Large intestine (tissue), 3 donors: ENCODE measurements around the gene TMEM184A. TPM values are rescaled to one million over a fixed set of nuclear protein-coding genes. Genes with fewer than 3 reads are reported as not detected.

Source experiments
- DNase-seq, 2 donors: peaks; one replicate each; pipeline versions ENCODE4 v3.0.0 to v3.0.0-alpha.2; 2013
- H3K27ac ChIP-seq: one replicate; pipeline ENCODE4 v1.5.1; 2013; ENCODE audit warnings: low read length
- H3K27me3 ChIP-seq: 2 replicates; pipeline ENCODE4 v1.6.1; 2013; ENCODE audit warnings: low read length; ENCODE audit not compliant: control insufficient read depth, insufficient read depth
- H3K36me3 ChIP-seq: 2 replicates; pipeline ENCODE4 v1.6.1; 2013; ENCODE audit warnings: low read length; ENCODE audit not compliant: control insufficient read depth, insufficient read depth
- H3K4me1 ChIP-seq: one replicate; pipeline ENCODE4 v1.6.1; 2013; ENCODE audit warnings: low read length; ENCODE audit not compliant: control insufficient read depth, insufficient read depth
- H3K4me3 ChIP-seq: one replicate; pipeline ENCODE4 v1.5.1; 2013; ENCODE audit warnings: low read length
- H3K9me3 ChIP-seq: one replicate; pipeline ENCODE4 v1.6.1; 2013; ENCODE audit warnings: mild to moderate bottlenecking, low read depth, low read length, moderate library complexity; ENCODE audit not compliant: control insufficient read depth
- WGBS: methylation state at CpG from one replicate; pipeline ENCODE4 v1.1.5; 2013; ENCODE audit warnings: low lambda C conversion rate; ENCODE audit not compliant: insufficient coverage; 5-methylcytosine and 5-hydroxymethylcytosine counted together
- polyA plus RNA-seq: library from polyadenylated mRNA; unstranded; fragments of 120-200 nt; gene quantifications from one replicate; pipeline ENCODE4 v1.2.1, GENCODE V29; 2013

TMEM184A gene
- polyA plus RNA-seq, 1 donor: 58.6 TPM

GRCh38 chr7:1510780-1511154, 45.2 kb downstream of the TMEM184A start:
- WGBS: no CpG with 5 or more reads among the region's 16 CpGs
- DNase-seq: no peak

GRCh38 chr7:1509226-1509625, 46.8 kb downstream of the TMEM184A start:
- no peak overlapping the region for H3K4me3 ChIP-seq
- DNase-seq: no peak
- no peaks in the 10 kb centered on the region for H3K36me3 ChIP-seq
- H3K9me3 ChIP-seq: peaks cover 3% of the 10 kb centered on the region
- H3K4me1 ChIP-seq: peaks cover 3% of the 10 kb centered on the region
- no peak overlapping the region for H3K27ac ChIP-seq
- no CpG with 5 or more reads among the region's 14 CpGs for WGBS
- no peaks in the 10 kb centered on the region for H3K27me3 ChIP-seq

More at GRCh38 chr7:1510780-1511154, 45.2 kb downstream of the TMEM184A start:
- Histone ChIP-seq H3K27me3 (no peaks in the 10 kb centered on the region), H3K27ac (no peak overlapping the region), H3K9me3 (peaks cover 3% of the 10 kb centered on the region), H3K36me3 (no peaks in the 10 kb centered on the region), H3K4me3 (no peak overlapping the region), H3K4me1 (peaks cover 5% of the 10 kb centered on the region)

GRCh38 chr7:1508277-1508758, 47.7 kb downstream of the TMEM184A start:
- Histone ChIP-seq H3K9me3 (peaks cover 3% of the 10 kb centered on the region), H3K27ac (no peak overlapping the region), H3K4me3 (no peak overlapping the region), H3K4me1 (peaks cover 3% of the 10 kb centered on the region), H3K36me3 (no peaks in the 10 kb centered on the region), H3K27me3 (no peaks in the 10 kb centered on the region)
- DNase-seq: no peak
- WGBS: no CpG with 5 or more reads among the region's 10 CpGs

GRCh38 chr7:1505731-1506550, 50.1 kb downstream of the TMEM184A start:
- peak in 1 of 2 donors; percentile 17 for DNase-seq
- no CpG with 5 or more reads among the region's 35 CpGs for WGBS
- H3K9me3 ChIP-seq: no peaks in the 10 kb centered on the region
- peaks cover 7% of the 10 kb centered on the region for H3K4me1 ChIP-seq
- no peak overlapping the region for H3K4me3 ChIP-seq
- H3K27me3 ChIP-seq: no peaks in the 10 kb centered on the region
- no peak overlapping the region for H3K27ac ChIP-seq
- H3K36me3 ChIP-seq: peaks cover 18% of the 10 kb centered on the region

DNA sequence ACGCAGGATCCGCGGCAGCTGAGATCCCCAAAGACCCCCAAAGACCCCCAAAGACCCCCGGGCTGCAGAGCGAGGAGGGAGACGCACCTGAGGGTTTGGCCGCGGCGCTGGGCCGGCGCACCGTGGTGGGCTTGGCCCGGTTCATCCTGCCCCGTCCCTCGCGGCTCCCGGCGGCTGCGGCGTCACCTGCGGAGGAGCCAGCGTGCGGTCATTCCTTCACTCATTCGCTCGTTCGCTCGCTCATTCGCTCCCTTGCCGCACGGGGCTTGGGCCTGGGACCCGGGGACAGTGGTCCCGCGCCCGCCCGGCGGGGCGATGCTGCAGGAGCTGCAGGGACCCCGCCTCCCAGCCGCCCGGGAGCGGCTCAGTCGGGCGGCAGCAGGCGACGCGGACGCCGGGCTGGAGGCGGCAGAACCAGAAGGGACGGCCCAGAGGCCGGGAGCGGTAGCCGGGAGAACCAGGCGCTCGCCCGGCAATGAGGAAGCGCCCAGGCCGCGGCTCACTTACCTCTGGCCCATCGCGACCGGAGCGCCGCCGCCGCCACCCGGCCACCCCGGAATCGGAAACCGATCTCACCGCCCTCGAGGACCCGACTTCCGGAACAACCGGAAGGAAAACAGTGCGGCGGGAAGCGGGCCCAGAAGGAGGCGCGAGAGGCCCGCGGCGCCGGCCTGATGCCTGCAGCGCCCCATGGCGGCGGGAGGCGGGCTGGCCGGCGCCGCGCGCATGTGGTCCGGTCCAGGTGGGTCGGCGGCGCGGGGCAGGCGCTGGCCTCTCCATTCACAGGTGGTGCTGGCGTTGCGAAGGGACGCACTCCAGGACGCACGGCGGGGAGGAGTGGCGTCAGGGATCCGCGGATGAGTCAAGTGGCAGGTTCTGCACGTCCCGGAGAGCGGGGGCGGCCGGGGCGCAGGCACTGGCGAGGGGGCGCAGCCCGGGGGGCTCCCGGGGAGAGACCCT, 51.9 kb downstream of the TMEM184A start, which contains the start of gene INTS1:
TSS of gene INTS1 (minus strand) at position 574 of the 960 bp plus-strand sequence. CDS start at position 145, 429 bp downstream.
- peak within 1 kb of the TSS; percentile 60 for H3K27ac ChIP-seq

GRCh38 chr7:1503390-1503789, 52.6 kb downstream of the TMEM184A start:
- H3K27me3 ChIP-seq: no peaks in the 10 kb centered on the region
- H3K4me1 ChIP-seq: peaks cover 7% of the 10 kb centered on the region
- DNase-seq: no peak
- peak overlapping the region; percentile 72 for H3K4me3 ChIP-seq
- no peak overlapping the region for H3K27ac ChIP-seq
- no peaks in the 10 kb centered on the region for H3K9me3 ChIP-seq
- H3K36me3 ChIP-seq: peaks cover 37% of the 10 kb centered on the region
- no CpG with 5 or more reads among the region's 24 CpGs for whole genome bisulfite sequencing

More for the DNA sequence above, 51.9 kb downstream of the TMEM184A start, which contains the start of gene INTS1:
- WGBS: no CpG with 5 or more reads among the region's 118 CpGs
- Histone ChIP-seq H3K9me3 (no peaks in the 10 kb centered on the region), H3K27me3 (no peaks in the 10 kb centered on the region), H3K36me3 (peaks cover 34% of the 10 kb centered on the region), H3K4me1 (peaks cover 7% of the 10 kb centered on the region), H3K4me3 (peak within 1 kb of the TSS; percentile 72)
- DNase-seq: peak; percentile 90 to 94

DNA sequence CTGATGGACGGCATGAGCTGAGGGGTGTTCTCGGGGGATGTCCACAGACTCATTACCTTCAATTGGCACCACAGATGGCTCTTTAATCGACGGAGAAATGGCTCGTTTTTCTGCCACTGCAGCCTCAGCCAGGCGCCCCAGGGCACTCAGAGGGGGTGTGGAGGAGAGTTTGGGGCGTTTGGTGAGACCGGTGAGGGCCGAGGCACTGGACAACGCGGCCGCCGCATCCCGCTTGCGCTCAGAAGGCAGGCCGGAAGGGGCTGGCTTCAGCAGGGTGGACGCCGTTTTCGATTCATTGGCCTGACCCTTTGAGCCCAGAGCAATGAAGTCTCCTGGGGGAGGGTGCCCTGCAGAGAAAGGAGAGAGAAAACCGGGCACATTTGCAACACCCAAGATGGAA, 53.2 kb downstream of the TMEM184A start:
- no peaks in the 10 kb centered on the region for H3K27me3 ChIP-seq
- H3K9me3 ChIP-seq: no peaks in the 10 kb centered on the region
- no CpG with 5 or more reads among the region's 20 CpGs for WGBS
- no peak overlapping the region for H3K27ac ChIP-seq
- H3K4me1 ChIP-seq: peaks cover 7% of the 10 kb centered on the region
- H3K36me3 ChIP-seq: peaks cover 42% of the 10 kb centered on the region
- no peak for DNase-seq
- H3K4me3 ChIP-seq: peak overlapping the region; percentile 72

DNA sequence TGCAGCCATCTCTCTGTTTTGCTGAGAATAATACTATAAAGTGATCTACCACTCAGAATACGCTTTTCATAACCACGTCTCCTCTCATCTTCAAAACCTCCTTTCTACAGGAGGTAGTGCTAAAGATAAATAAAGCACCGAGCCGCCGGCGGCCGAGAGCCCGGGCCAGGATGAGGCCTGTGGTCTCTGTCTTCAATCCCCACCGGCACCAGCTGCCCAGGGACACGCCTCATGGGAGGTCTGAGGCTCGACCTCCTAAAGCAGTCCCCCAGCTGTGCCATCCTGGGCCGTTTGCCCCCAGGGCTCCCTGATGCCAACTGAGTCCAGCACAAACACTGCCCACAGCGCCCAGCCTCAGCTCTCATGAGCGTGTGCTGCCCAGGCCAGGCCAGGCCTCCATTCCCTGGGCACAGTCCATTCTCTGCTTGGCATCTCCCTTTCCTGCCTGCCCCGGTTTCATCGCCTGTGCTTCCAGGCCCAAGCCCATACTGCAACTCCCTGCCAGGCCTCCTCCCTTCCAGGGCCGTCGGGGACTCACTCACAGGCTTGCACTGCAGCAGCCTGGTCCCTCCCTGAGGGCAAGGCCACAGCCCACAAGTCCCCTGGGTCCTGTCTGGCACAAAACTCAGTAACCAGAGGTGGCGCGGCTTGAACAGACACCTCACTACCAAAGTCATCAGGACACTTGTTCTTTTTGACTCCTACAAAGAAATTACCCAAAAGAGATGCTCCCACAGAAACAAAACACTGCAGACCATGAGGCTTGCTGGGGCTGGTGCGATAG, 54.3 kb downstream of the TMEM184A start:
- peaks cover 5% of the 10 kb centered on the region for H3K4me1 ChIP-seq
- H3K36me3 ChIP-seq: peaks cover 54% of the 10 kb centered on the region
- no CpG with 5 or more reads among the region's 21 CpGs for WGBS
- H3K27me3 ChIP-seq: no peaks in the 10 kb centered on the region
- no peaks in the 10 kb centered on the region for H3K9me3 ChIP-seq
- no peak for DNase-seq
- H3K4me3 ChIP-seq: no peak overlapping the region
- no peak overlapping the region for H3K27ac ChIP-seq

- WGBS: no CpG with 5 or more reads among the region's 34 CpGs
- Histone ChIP-seq H3K4me1 (peaks cover 4% of the 10 kb centered on the region), H3K9me3 (no peaks in the 10 kb centered on the region), H3K27me3 (no peaks in the 10 kb centered on the region), H3K27ac (no peak overlapping the region), H3K36me3 (peaks cover 66% of the 10 kb centered on the region), H3K4me3 (no peak overlapping the region)
- DNase-seq: no peak
Observed at GRCh38 chr7:1500064-1500807, 55.8 kb downstream of the TMEM184A start.
